ENCODE results near the gene RECQL5.
"Not testable (repeated sequence)": the region's sequence is repeated elsewhere in the genome, so short reads cannot be mapped to it uniquely, and the experiment has no call there.

RECQL5 gene

DNA sequence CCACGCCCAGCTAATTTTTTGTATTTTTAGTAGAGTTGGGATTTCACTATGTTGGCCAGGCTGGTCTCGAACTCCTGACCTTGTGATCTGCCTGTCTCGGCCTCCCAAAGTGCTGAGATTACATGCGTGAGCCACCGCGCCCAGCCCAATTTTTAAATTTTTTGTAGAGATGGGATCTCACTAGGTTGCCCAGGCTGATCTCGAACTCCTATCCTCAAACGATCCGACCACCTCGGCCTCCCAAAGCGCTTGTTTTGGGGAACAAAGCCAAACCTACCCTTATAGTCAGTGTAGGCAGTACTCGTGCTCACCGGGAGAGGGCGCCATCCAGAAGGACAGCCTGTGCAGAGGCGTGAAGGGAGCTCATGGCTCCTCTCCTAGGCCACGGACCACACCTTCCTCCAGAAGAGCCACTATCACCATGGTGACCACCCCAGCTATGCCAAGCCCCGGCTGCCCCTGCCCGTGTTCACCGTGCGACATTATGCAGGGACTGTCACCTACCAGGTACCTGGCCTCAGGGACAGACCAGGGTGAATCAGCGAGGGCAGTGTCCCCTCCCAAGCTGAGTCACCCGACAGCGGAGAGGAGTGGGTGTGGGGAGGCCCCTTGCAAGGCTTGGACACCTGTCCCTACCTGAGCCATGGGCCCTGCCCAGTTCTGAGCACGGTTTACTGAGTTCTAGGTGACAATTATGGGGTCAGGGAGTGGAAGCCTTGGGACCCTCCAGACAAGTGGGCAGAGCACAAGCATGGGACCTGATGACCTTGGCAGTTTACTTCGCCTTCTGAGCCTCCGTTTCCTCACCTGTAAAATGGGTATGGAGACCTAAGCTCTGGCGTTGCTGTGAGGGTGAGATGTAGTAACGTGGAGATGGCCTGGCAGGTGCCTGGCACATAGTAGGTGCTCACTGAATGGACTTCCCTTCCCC is 65.6 kb downstream of the RECQL5 start:
- no peaks in the 10 kb centered on the region for H3K36me3 ChIP-seq (ENCODE audit: control insufficient read depth, insufficient read depth, low read length)
- H3K27ac ChIP-seq (ENCODE audit: insufficient read depth, low read length, poor library complexity, severe bottlenecking), result no peak overlapping the region
- no peaks in the 10 kb centered on the region for H3K9me3 ChIP-seq (ENCODE audit: control insufficient read depth, low read length)
- no peaks in the 10 kb centered on the region for H3K27me3 ChIP-seq (replicated peaks; ENCODE audit: control insufficient read depth, insufficient read depth, low read length, poor library complexity, severe bottlenecking)
- no peaks in the 10 kb centered on the region for H3K4me1 ChIP-seq (ENCODE audit: control insufficient read depth, insufficient read depth, low read length, poor library complexity, severe bottlenecking)
- peak; percentile 28 to 49 (median 38) for DNase-seq
- no peak overlapping the region for H3K4me3 ChIP-seq (ENCODE audit: insufficient read depth, low read depth, low read length, poor library complexity, severe bottlenecking)

GRCh38 chr17:75596320-75597087 is 70.5 kb downstream of the RECQL5 start:
- Histone ChIP-seq H3K4me3 (ENCODE audit: insufficient read depth, low read depth, low read length, poor library complexity, severe bottlenecking) (no peak overlapping the region), H3K27me3 (replicated peaks; ENCODE audit: control insufficient read depth, insufficient read depth, low read length, poor library complexity, severe bottlenecking) (no peaks in the 10 kb centered on the region), H3K4me1 (ENCODE audit: control insufficient read depth, insufficient read depth, low read length, poor library complexity, severe bottlenecking) (no peaks in the 10 kb centered on the region), H3K36me3 (ENCODE audit: control insufficient read depth, insufficient read depth, low read length) (no peaks in the 10 kb centered on the region), H3K27ac (ENCODE audit: insufficient read depth, low read length, poor library complexity, severe bottlenecking) (no peak overlapping the region), H3K9me3 (ENCODE audit: control insufficient read depth, low read length) (no peaks in the 10 kb centered on the region)
- no peak for DNase-seq

DNA sequence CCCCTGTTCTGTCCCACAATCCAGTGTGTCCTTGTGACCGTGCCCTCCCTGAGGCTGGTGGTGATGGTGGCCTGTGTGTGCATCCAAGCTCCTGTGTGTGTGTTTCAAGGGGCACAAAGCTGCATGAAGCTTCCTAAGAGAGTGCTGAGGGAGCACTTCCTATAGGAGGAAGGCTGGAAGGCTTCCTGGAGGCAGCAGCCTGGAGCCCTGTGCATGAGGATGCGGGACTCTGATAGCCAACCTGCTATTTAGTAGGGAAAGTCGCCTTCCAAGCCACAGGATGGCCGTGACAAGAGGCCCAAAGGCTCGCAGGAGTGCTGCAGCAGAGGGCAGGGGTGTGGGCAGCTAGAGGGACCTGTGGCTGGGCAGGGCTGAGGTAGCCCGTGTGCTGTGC is 71.0 kb downstream of the RECQL5 start:
- Histone ChIP-seq H3K27me3 (replicated peaks; ENCODE audit: control insufficient read depth, insufficient read depth, low read length, poor library complexity, severe bottlenecking) (no peaks in the 10 kb centered on the region), H3K9me3 (ENCODE audit: control insufficient read depth, low read length) (no peaks in the 10 kb centered on the region), H3K36me3 (ENCODE audit: control insufficient read depth, insufficient read depth, low read length) (no peaks in the 10 kb centered on the region), H3K4me3 (ENCODE audit: insufficient read depth, low read depth, low read length, poor library complexity, severe bottlenecking) (no peak overlapping the region), H3K27ac (ENCODE audit: insufficient read depth, low read length, poor library complexity, severe bottlenecking) (no peak overlapping the region), H3K4me1 (ENCODE audit: control insufficient read depth, insufficient read depth, low read length, poor library complexity, severe bottlenecking) (no peaks in the 10 kb centered on the region)
- DNase-seq, result no peak

DNA sequence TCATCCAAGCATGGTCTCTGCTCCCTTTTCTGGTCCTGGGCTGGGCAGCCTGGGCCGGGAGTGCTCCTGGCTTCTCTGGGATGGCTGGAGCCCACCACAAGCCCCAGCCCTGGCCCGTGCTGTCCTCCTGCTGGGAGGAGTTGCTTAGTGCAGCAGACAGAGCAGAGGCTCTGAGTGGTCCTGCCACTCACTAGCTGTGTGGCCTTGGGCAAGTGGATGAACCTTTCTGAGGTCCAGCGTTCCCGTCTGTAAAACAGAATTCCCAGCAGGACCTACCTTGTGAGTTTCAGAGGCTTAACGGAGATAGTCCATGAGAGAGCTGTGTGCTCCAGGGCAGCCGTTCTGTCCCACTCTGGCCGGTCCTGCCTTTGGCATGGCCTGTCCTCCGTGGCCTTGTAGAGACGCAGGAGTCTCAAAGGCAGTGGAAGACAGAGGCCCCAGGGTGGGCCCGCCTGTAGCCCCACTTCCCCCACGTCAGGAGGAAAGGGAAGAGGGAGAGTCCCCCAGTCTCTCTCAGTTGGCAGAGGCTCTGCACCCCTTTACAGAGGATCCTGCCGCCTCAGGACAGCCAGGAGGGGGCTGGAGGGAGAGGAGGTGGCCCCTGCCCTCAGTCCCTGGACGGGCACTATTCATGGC is 71.6 kb downstream of the RECQL5 start:
- H3K4me1 ChIP-seq (ENCODE audit: control insufficient read depth, insufficient read depth, low read length, poor library complexity, severe bottlenecking), result no peaks in the 10 kb centered on the region
- no peaks in the 10 kb centered on the region for H3K27me3 ChIP-seq (replicated peaks; ENCODE audit: control insufficient read depth, insufficient read depth, low read length, poor library complexity, severe bottlenecking)
- H3K9me3 ChIP-seq (ENCODE audit: control insufficient read depth, low read length), result no peaks in the 10 kb centered on the region
- H3K4me3 ChIP-seq (ENCODE audit: insufficient read depth, low read depth, low read length, poor library complexity, severe bottlenecking), result no peak overlapping the region
- no peak for DNase-seq
- no peak overlapping the region for H3K27ac ChIP-seq (ENCODE audit: insufficient read depth, low read length, poor library complexity, severe bottlenecking)
- H3K36me3 ChIP-seq (ENCODE audit: control insufficient read depth, insufficient read depth, low read length), result no peaks in the 10 kb centered on the region

GRCh38 chr17:75594499-75595283 is 72.3 kb downstream of the RECQL5 start:
- no peak overlapping the region for H3K27ac ChIP-seq (ENCODE audit: insufficient read depth, low read length, poor library complexity, severe bottlenecking)
- H3K4me3 ChIP-seq (ENCODE audit: insufficient read depth, low read depth, low read length, poor library complexity, severe bottlenecking), result no peak overlapping the region
- DNase-seq, result no peak
- H3K36me3 ChIP-seq (ENCODE audit: control insufficient read depth, insufficient read depth, low read length), result no peaks in the 10 kb centered on the region
- H3K4me1 ChIP-seq (ENCODE audit: control insufficient read depth, insufficient read depth, low read length, poor library complexity, severe bottlenecking), result no peaks in the 10 kb centered on the region
- no peaks in the 10 kb centered on the region for H3K27me3 ChIP-seq (replicated peaks; ENCODE audit: control insufficient read depth, insufficient read depth, low read length, poor library complexity, severe bottlenecking)
- H3K9me3 ChIP-seq (ENCODE audit: control insufficient read depth, low read length), result no peaks in the 10 kb centered on the region

GRCh38 chr17:75593430-75593829 is 73.5 kb downstream of the RECQL5 start:
- not testable (repeated sequence) for H3K36me3 ChIP-seq (ENCODE audit: control insufficient read depth, insufficient read depth, low read length); H3K4me1 ChIP-seq (ENCODE audit: control insufficient read depth, insufficient read depth, low read length, poor library complexity, severe bottlenecking); H3K27ac ChIP-seq (ENCODE audit: insufficient read depth, low read length, poor library complexity, severe bottlenecking); H3K27me3 ChIP-seq (replicated peaks; ENCODE audit: control insufficient read depth, insufficient read depth, low read length, poor library complexity, severe bottlenecking); H3K9me3 ChIP-seq (ENCODE audit: control insufficient read depth, low read length); H3K4me3 ChIP-seq (ENCODE audit: insufficient read depth, low read depth, low read length, poor library complexity, severe bottlenecking); DNase-seq

- DNase-seq, result no peak
- Histone ChIP-seq H3K36me3 (ENCODE audit: control insufficient read depth, insufficient read depth, low read length) (no peaks in the 10 kb centered on the region), H3K4me3 (ENCODE audit: insufficient read depth, low read depth, low read length, poor library complexity, severe bottlenecking) (no peak overlapping the region), H3K4me1 (ENCODE audit: control insufficient read depth, insufficient read depth, low read length, poor library complexity, severe bottlenecking) (peaks cover 5% of the 10 kb centered on the region), H3K27me3 (replicated peaks; ENCODE audit: control insufficient read depth, insufficient read depth, low read length, poor library complexity, severe bottlenecking) (no peaks in the 10 kb centered on the region), H3K9me3 (ENCODE audit: control insufficient read depth, low read length) (no peaks in the 10 kb centered on the region), H3K27ac (ENCODE audit: insufficient read depth, low read length, poor library complexity, severe bottlenecking) (no peak overlapping the region)
These were observed 74.5 kb downstream of the RECQL5 start for GRCh38 chr17:75592348-75593020.

DNA sequence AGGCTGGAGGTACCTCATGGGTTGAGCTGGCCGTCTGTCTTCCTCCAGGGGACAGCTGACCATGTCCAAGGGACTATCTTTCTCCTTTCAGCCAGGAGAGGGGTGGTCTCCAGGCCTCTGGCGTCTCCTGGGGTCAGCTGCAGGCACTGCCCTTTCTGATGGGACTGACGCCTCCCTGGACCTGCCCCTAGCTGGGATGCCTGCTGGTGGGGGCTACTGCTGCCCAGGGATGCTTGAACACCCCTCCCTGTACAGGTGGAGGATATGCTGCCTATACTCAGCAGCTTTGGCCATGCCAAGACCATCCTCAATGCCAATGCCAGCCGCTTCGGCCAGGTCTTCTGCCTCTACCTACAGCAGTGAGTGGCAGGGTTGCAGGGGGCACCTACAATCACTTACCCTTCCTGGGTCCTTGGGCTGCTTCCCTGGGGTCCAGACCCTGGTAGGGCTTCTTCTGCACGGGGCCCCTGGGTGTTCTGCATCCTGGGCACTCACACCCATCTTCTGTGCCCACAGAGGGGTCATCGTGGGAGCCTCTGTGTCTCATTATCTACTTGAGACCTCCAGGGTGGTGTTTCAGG is 75.1 kb downstream of the RECQL5 start:
- no peak for DNase-seq
- Histone ChIP-seq H3K36me3 (ENCODE audit: control insufficient read depth, insufficient read depth, low read length) (no peaks in the 10 kb centered on the region), H3K27ac (ENCODE audit: insufficient read depth, low read length, poor library complexity, severe bottlenecking) (no peak overlapping the region), H3K4me1 (ENCODE audit: control insufficient read depth, insufficient read depth, low read length, poor library complexity, severe bottlenecking) (peaks cover 5% of the 10 kb centered on the region), H3K4me3 (ENCODE audit: insufficient read depth, low read depth, low read length, poor library complexity, severe bottlenecking) (no peak overlapping the region), H3K9me3 (ENCODE audit: control insufficient read depth, low read length) (no peaks in the 10 kb centered on the region), H3K27me3 (replicated peaks; ENCODE audit: control insufficient read depth, insufficient read depth, low read length, poor library complexity, severe bottlenecking) (no peaks in the 10 kb centered on the region)
